WTC11 (cell line): ENCODE measurements around the gene FRS2. TPM values are rescaled to one million over a fixed set of nuclear protein-coding genes. Genes with fewer than 3 reads are reported as not detected.

Experiments
- ATAC-seq: fragments of 200-7000 bp; cut with Tn5 transposase; 2 replicates; pipeline ENCODE4 v1.10.0; 2021; ENCODE audit warnings: mild to moderate bottlenecking, moderate library complexity
- CTCF ChIA-PET: fragments of 300-600 bp; sonication (Branson Sonifier 250); formaldehyde crosslinking; loops from one replicate; lab custom pipeline; 2021; ENCODE audit warnings: antibody characterized with exemption; lab: Charles Lee
- POLR2A ChIA-PET: fragments of 350-600 bp; sonication (Branson Sonifier 250); formaldehyde crosslinking; loops from one replicate; lab custom pipeline; 2021; ENCODE audit warnings: antibody characterized with exemption; lab: Charles Lee
- DNase-seq: peaks from one replicate; pipeline ENCODE4 v3.0.0; 2021; ENCODE audit warnings: low spot score
- H3K27ac Mint-ChIP-seq: 2 replicates; pipeline ENCODE4 v1.8.0; 2021; ENCODE audit warnings: mixed read lengths
- H3K27me3 Mint-ChIP-seq: 2 replicates; pipeline ENCODE4 v1.8.0; 2021; ENCODE audit warnings: low read depth, mild to moderate bottlenecking, moderate library complexity, mixed read lengths
- H3K36me3 Mint-ChIP-seq: 2 replicates; pipeline ENCODE4 v1.8.0; 2021; ENCODE audit warnings: mixed read lengths
- H3K4me1 Mint-ChIP-seq: 2 replicates; pipeline ENCODE4 v1.8.0; 2022; ENCODE audit warnings: mixed read lengths
- H3K4me3 Mint-ChIP-seq: 2 replicates; pipeline ENCODE4 v1.8.0; 2021; ENCODE audit warnings: mild to moderate bottlenecking, moderate library complexity, mixed read lengths
- H3K9me3 Mint-ChIP-seq: 2 replicates; pipeline ENCODE4 v1.8.0; 2021; ENCODE audit warnings: mixed read lengths
- ATF1 ChIP-seq: sonication (generic); formaldehyde crosslinking; IDR thresholded peaks from 2 replicates; pipeline ENCODE4 v1.8.1; 2023; ENCODE audit warnings: mild to moderate bottlenecking, moderate library complexity, missing genetic modification reagents
- CREM ChIP-seq: sonication (generic); formaldehyde crosslinking; IDR thresholded peaks from 2 replicates; pipeline ENCODE4 v1.8.1; 2022; ENCODE audit warnings: mild to moderate bottlenecking, missing genetic modification reagents, moderate library complexity
- E2F5 ChIP-seq: sonication (generic); formaldehyde crosslinking; IDR thresholded peaks from 2 replicates; pipeline ENCODE4 v1.8.1; 2022; ENCODE audit warnings: mild to moderate bottlenecking, moderate library complexity, missing genetic modification reagents
- HMGA2 ChIP-seq: fragments of 250-450 bp; sonication (Bioruptor Pico); IDR thresholded peaks from 2 replicates; pipeline ENCODE4 v1.4.0; 2021; ENCODE audit warnings: mild to moderate bottlenecking, moderate library complexity
- IRF2 ChIP-seq: sonication (generic); formaldehyde crosslinking; IDR thresholded peaks from 2 replicates; pipeline ENCODE4 v1.8.0; 2022; ENCODE audit warnings: low read depth, missing genetic modification reagents, borderline replicate concordance
- JAZF1 ChIP-seq: fragments of 250-450 bp; sonication (Bioruptor Pico); IDR thresholded peaks from 2 replicates; pipeline ENCODE4 v1.9.0; 2021; ENCODE audit warnings: moderate library complexity, mild to moderate bottlenecking, inconsistent platforms
- PREB ChIP-seq: sonication (generic); formaldehyde crosslinking; IDR thresholded peaks from 2 replicates; pipeline ENCODE4 v1.8.1; 2022; ENCODE audit warnings: mild to moderate bottlenecking, missing genetic modification reagents, moderate library complexity, borderline replicate concordance
- PRRX2 ChIP-seq: fragments of 250-450 bp; sonication (Bioruptor Pico); IDR thresholded peaks from 2 replicates; pipeline ENCODE4 v1.8.0; 2021; ENCODE audit warnings: mild to moderate bottlenecking
- RELA ChIP-seq: sonication (generic); formaldehyde crosslinking; IDR thresholded peaks from 2 replicates; pipeline ENCODE4 v1.8.1; 2022; ENCODE audit warnings: missing genetic modification reagents, mild to moderate bottlenecking, borderline replicate concordance
- SMAD3 ChIP-seq: sonication (generic); formaldehyde crosslinking; IDR thresholded peaks from 2 replicates; pipeline ENCODE4 v1.8.0; 2022; ENCODE audit warnings: missing genetic modification reagents, mild to moderate bottlenecking, borderline replicate concordance
- SOX15 ChIP-seq: fragments of 250-450 bp; sonication (Bioruptor Pico); IDR thresholded peaks from 2 replicates; pipeline ENCODE4 v1.9.0; 2021; ENCODE audit warnings: mild to moderate bottlenecking
- TEAD4 ChIP-seq: sonication (generic); formaldehyde crosslinking; IDR thresholded peaks from 2 replicates; pipeline ENCODE4 v1.8.0; 2022; ENCODE audit warnings: mild to moderate bottlenecking, missing genetic modification reagents
- ZNF121 ChIP-seq: sonication (generic); formaldehyde crosslinking; IDR thresholded peaks from 2 replicates; pipeline ENCODE4 v1.8.0; 2023; ENCODE audit warnings: missing genetic modification reagents
- ZNF138 ChIP-seq: sonication (generic); formaldehyde crosslinking; conservative IDR thresholded peaks from 2 replicates; pipeline ENCODE4 v1.8.1; 2022; ENCODE audit warnings: mild to moderate bottlenecking, moderate library complexity, missing genetic modification reagents
- ZNF317 ChIP-seq: sonication (generic); formaldehyde crosslinking; IDR thresholded peaks from 2 replicates; pipeline ENCODE4 v1.8.1; 2023; ENCODE audit warnings: low read depth, mild to moderate bottlenecking, moderate library complexity, missing genetic modification reagents, borderline replicate concordance
- ZNF396 ChIP-seq: fragments of 250-450 bp; sonication (Bioruptor Pico); IDR thresholded peaks from 2 replicates; pipeline ENCODE4 v1.8.0; 2021; ENCODE audit warnings: mild to moderate bottlenecking, moderate library complexity, borderline replicate concordance
- ZNF416 ChIP-seq: fragments of 250-450 bp; sonication (Bioruptor Pico); IDR thresholded peaks from 2 replicates; pipeline ENCODE4 v1.9.0; 2021; ENCODE audit warnings: mild to moderate bottlenecking, inconsistent platforms
- ZNF671 ChIP-seq: fragments of 250-450 bp; sonication (Bioruptor Pico); IDR thresholded peaks from 2 replicates; pipeline ENCODE4 v1.8.0; 2021; ENCODE audit warnings: mild to moderate bottlenecking
- total RNA-seq: library from RNA; stranded (reverse); gene quantifications from 3 replicates; pipeline ENCODE4 v1.2.3, GENCODE V29; 2021
- TF ChIP-seq, protein P1 (sequence below): fragments of 250-450 bp; sonication (Bioruptor Pico); IDR thresholded peaks from 2 replicates; pipeline ENCODE4 v1.8.0; 2021; ENCODE audit warnings: mild to moderate bottlenecking
- TF ChIP-seq, protein P2 (sequence below): sonication (generic); formaldehyde crosslinking; IDR thresholded peaks from 2 replicates; pipeline ENCODE4 v1.8.1; 2023; ENCODE audit warnings: mild to moderate bottlenecking, missing genetic modification reagents, borderline replicate concordance
- TF ChIP-seq, protein P3 (sequence below): sonication (generic); formaldehyde crosslinking; IDR thresholded peaks from 2 replicates; pipeline ENCODE4 v1.8.0; 2022; ENCODE audit warnings: mild to moderate bottlenecking, missing genetic modification reagents
- TF ChIP-seq, protein P4 (sequence below): sonication (generic); formaldehyde crosslinking; conservative IDR thresholded peaks from 2 replicates; pipeline ENCODE4 v1.8.1; 2022; ENCODE audit warnings: mild to moderate bottlenecking, missing genetic modification reagents
- TF ChIP-seq, protein P5 (sequence below): sonication (generic); formaldehyde crosslinking; IDR thresholded peaks from 2 replicates; pipeline ENCODE4 v1.8.1; 2023; ENCODE audit warnings: mild to moderate bottlenecking, missing genetic modification reagents
- TF ChIP-seq, protein P6 (sequence below): sonication (generic); formaldehyde crosslinking; IDR thresholded peaks from 2 replicates; pipeline ENCODE4 v1.8.0; 2022; ENCODE audit warnings: mild to moderate bottlenecking, missing genetic modification reagents

Gene FRS2
- total RNA-seq, 1 experiment from 2014 or later: 26.1 TPM

GRCh38 chr12:69471076-69471430, 865 bp downstream of the FRS2 start:
- peaks cover 80% of the 10 kb centered on the region for H3K4me1 Mint-ChIP-seq
- H3K9me3 Mint-ChIP-seq: no peaks in the 10 kb centered on the region
- no peaks in the 10 kb centered on the region for H3K36me3 Mint-ChIP-seq
- no peak for TF ChIP-seq E2F5 (CRISPR knock-in tag)
- no peak for TF ChIP-seq CREM (CRISPR knock-in tag)
- no peak for TF ChIP-seq SMAD3
- TF ChIP-seq ZNF671 (CRISPR knock-in tag): no peak
- TF ChIP-seq ZNF317 (CRISPR knock-in tag): no peak
- TF ChIP-seq ATF1 (CRISPR knock-in tag): no peak
- no peak for TF ChIP-seq PREB (CRISPR knock-in tag)
- no peak for TF ChIP-seq ZNF416
- no peak for TF ChIP-seq PRRX2 (CRISPR knock-in tag)
- TF ChIP-seq, protein P1, sequence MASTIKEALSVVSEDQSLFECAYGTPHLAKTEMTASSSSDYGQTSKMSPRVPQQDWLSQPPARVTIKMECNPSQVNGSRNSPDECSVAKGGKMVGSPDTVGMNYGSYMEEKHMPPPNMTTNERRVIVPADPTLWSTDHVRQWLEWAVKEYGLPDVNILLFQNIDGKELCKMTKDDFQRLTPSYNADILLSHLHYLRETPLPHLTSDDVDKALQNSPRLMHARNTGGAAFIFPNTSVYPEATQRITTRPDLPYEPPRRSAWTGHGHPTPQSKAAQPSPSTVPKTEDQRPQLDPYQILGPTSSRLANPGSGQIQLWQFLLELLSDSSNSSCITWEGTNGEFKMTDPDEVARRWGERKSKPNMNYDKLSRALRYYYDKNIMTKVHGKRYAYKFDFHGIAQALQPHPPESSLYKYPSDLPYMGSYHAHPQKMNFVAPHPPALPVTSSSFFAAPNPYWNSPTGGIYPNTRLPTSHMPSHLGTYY (CRISPR knock-in tag): no peak
- TF ChIP-seq, protein P2, sequence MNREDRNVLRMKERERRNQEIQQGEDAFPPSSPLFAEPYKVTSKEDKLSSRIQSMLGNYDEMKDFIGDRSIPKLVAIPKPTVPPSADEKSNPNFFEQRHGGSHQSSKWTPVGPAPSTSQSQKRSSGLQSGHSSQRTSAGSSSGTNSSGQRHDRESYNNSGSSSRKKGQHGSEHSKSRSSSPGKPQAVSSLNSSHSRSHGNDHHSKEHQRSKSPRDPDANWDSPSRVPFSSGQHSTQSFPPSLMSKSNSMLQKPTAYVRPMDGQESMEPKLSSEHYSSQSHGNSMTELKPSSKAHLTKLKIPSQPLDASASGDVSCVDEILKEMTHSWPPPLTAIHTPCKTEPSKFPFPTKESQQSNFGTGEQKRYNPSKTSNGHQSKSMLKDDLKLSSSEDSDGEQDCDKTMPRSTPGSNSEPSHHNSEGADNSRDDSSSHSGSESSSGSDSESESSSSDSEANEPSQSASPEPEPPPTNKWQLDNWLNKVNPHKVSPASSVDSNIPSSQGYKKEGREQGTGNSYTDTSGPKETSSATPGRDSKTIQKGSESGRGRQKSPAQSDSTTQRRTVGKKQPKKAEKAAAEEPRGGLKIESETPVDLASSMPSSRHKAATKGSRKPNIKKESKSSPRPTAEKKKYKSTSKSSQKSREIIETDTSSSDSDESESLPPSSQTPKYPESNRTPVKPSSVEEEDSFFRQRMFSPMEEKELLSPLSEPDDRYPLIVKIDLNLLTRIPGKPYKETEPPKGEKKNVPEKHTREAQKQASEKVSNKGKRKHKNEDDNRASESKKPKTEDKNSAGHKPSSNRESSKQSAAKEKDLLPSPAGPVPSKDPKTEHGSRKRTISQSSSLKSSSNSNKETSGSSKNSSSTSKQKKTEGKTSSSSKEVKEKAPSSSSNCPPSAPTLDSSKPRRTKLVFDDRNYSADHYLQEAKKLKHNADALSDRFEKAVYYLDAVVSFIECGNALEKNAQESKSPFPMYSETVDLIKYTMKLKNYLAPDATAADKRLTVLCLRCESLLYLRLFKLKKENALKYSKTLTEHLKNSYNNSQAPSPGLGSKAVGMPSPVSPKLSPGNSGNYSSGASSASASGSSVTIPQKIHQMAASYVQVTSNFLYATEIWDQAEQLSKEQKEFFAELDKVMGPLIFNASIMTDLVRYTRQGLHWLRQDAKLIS: no peak
- TF ChIP-seq, protein P3, sequence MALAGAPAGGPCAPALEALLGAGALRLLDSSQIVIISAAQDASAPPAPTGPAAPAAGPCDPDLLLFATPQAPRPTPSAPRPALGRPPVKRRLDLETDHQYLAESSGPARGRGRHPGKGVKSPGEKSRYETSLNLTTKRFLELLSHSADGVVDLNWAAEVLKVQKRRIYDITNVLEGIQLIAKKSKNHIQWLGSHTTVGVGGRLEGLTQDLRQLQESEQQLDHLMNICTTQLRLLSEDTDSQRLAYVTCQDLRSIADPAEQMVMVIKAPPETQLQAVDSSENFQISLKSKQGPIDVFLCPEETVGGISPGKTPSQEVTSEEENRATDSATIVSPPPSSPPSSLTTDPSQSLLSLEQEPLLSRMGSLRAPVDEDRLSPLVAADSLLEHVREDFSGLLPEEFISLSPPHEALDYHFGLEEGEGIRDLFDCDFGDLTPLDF (CRISPR knock-in tag): no peak
- no peak for TF ChIP-seq RELA (CRISPR knock-in tag)
- no peak for TF ChIP-seq JAZF1 (CRISPR knock-in tag)
- TF ChIP-seq ZNF138: no peak
- H3K4me3 Mint-ChIP-seq: peak overlapping the region; percentile 91
- peak overlapping the region; percentile 86 for H3K27ac Mint-ChIP-seq
- POLR2A ChIA-PET: interaction anchor here (1.4 kb wide), 2 partner anchors 64 to 114 kb away, joined by 5 to 6 read pairs; partner anchors contain the start of gene CCT2
- ATAC-seq (no peak), DNase-seq (no peak)
- CTCF ChIA-PET: interaction anchor here (1.3 to 1.6 kb wide), 2 partner anchors 98 to 100 kb away, joined by 8 to 10 read pairs; no protein-coding TSS in a partner anchor
- H3K27me3 Mint-ChIP-seq: no peaks in the 10 kb centered on the region

- Mint-ChIP-seq H3K4me3 (peak overlapping the region; percentile 91), H3K27me3 (no peaks in the 10 kb centered on the region), H3K9me3 (no peaks in the 10 kb centered on the region), H3K36me3 (no peaks in the 10 kb centered on the region), H3K4me1 (peaks cover 78% of the 10 kb centered on the region), H3K27ac (peak overlapping the region; percentile 78)
- no peak for ATAC-seq
- DNase-seq: no peak
- CTCF ChIA-PET: interaction anchor here (0.7 kb wide), 1 partner anchor 31 kb away, joined by 3 read pairs; no protein-coding TSS in a partner anchor
- TF ChIP-seq, protein P4, sequence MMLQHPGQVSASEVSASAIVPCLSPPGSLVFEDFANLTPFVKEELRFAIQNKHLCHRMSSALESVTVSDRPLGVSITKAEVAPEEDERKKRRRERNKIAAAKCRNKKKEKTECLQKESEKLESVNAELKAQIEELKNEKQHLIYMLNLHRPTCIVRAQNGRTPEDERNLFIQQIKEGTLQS: no peak
- TF ChIP-seq SOX15 (CRISPR knock-in tag): no peak
- TF ChIP-seq, protein P5, sequence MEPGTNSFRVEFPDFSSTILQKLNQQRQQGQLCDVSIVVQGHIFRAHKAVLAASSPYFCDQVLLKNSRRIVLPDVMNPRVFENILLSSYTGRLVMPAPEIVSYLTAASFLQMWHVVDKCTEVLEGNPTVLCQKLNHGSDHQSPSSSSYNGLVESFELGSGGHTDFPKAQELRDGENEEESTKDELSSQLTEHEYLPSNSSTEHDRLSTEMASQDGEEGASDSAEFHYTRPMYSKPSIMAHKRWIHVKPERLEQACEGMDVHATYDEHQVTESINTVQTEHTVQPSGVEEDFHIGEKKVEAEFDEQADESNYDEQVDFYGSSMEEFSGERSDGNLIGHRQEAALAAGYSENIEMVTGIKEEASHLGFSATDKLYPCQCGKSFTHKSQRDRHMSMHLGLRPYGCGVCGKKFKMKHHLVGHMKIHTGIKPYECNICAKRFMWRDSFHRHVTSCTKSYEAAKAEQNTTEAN (CRISPR knock-in tag): no peak
- TF ChIP-seq ZNF396: no peak
- no peak for TF ChIP-seq HMGA2 (CRISPR knock-in tag)
- no peak for TF ChIP-seq ZNF121
- no peak for TF ChIP-seq TEAD4 (CRISPR knock-in tag)
- TF ChIP-seq IRF2: no peak
- TF ChIP-seq, protein P6, sequence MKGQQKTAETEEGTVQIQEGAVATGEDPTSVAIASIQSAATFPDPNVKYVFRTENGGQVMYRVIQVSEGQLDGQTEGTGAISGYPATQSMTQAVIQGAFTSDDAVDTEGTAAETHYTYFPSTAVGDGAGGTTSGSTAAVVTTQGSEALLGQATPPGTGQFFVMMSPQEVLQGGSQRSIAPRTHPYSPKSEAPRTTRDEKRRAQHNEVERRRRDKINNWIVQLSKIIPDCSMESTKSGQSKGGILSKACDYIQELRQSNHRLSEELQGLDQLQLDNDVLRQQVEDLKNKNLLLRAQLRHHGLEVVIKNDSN (CRISPR knock-in tag): no peak
- POLR2A ChIA-PET: interaction anchor here (0.6 kb wide), 1 partner anchor 9 kb away, joined by 3 read pairs; no protein-coding TSS in a partner anchor
These were observed 1.6 kb downstream of the FRS2 start for GRCh38 chr12:69471667-69472385.
